ENCODE data around the gene KRT83.

The KRT83 gene

DNA sequence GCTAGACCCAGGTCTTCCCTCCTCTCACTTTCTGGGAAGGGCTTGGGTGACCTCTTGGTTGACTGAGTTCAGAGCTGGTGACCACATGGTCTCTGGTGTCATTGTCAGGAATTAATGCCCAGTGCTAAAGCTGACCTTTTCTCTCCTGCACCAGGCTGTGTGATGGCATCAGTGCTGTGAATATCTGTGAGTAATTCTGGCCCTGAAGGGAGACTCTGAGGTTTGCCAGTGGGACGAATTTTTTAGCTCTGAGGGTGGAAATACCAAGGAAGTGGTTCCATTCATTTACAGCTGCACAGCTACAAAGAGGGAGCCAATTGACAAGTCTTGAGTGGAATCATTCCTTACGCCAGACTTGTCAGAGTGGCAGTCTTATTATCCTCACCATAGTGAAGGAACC, 53.0 kb downstream of the KRT83 start:
- Histone ChIP-seq H3K79me2 (ENCODE audit: control insufficient read depth, low read length) (no peaks in the 10 kb centered on the region), H3K9me3 (ENCODE audit: control insufficient read depth, insufficient read depth, low read length) (no peaks in the 10 kb centered on the region), H4K20me1 (ENCODE audit: control insufficient read depth, insufficient read depth, low read depth, low read length) (no peaks in the 10 kb centered on the region), H3K27ac (ENCODE audit: low read depth, low read length) (no peak overlapping the region), H3K4me2 (ENCODE audit: low read length) (no peak overlapping the region), H3K4me1 (ENCODE audit: control insufficient read depth, low read length) (no peaks in the 10 kb centered on the region), H3K9me2 (replicated peaks; ENCODE audit: control insufficient read depth, low read length) (no peaks in the 10 kb centered on the region), H3K4me3 (ENCODE audit: low read length) (no peak overlapping the region), H3F3A (ENCODE audit: control insufficient read depth, insufficient read depth) (no peaks in the 10 kb centered on the region), H3K27me3 (ENCODE audit: control insufficient read depth, low read length) (0 out of 2 replicates have a peak, but pooled peaks cover 4% of the 10 kb centered on the region), H3K36me3 (ENCODE audit: control insufficient read depth, low read length) (no peaks in the 10 kb centered on the region)
- TF ChIP-seq EZH2phosphoT487 (IDR thresholded peaks at IDR 0.05; ENCODE audit: borderline replicate concordance, low read length): no peak

GRCh38 chr12:52267699-52268098, 53.5 kb downstream of the KRT83 start:
- H3K4me1 ChIP-seq (ENCODE audit: control insufficient read depth, low read length): no peaks in the 10 kb centered on the region
- TF ChIP-seq, protein P1, sequence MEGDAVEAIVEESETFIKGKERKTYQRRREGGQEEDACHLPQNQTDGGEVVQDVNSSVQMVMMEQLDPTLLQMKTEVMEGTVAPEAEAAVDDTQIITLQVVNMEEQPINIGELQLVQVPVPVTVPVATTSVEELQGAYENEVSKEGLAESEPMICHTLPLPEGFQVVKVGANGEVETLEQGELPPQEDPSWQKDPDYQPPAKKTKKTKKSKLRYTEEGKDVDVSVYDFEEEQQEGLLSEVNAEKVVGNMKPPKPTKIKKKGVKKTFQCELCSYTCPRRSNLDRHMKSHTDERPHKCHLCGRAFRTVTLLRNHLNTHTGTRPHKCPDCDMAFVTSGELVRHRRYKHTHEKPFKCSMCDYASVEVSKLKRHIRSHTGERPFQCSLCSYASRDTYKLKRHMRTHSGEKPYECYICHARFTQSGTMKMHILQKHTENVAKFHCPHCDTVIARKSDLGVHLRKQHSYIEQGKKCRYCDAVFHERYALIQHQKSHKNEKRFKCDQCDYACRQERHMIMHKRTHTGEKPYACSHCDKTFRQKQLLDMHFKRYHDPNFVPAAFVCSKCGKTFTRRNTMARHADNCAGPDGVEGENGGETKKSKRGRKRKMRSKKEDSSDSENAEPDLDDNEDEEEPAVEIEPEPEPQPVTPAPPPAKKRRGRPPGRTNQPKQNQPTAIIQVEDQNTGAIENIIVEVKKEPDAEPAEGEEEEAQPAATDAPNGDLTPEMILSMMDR (IDR thresholded peaks at IDR 0.05; ENCODE audit: low read depth, low read length, poor library complexity, severe bottlenecking): no peak
- H3K27me3 ChIP-seq (ENCODE audit: control insufficient read depth, low read length): 0 out of 2 replicates have a peak, but pooled peaks cover 4% of the 10 kb centered on the region

DNA sequence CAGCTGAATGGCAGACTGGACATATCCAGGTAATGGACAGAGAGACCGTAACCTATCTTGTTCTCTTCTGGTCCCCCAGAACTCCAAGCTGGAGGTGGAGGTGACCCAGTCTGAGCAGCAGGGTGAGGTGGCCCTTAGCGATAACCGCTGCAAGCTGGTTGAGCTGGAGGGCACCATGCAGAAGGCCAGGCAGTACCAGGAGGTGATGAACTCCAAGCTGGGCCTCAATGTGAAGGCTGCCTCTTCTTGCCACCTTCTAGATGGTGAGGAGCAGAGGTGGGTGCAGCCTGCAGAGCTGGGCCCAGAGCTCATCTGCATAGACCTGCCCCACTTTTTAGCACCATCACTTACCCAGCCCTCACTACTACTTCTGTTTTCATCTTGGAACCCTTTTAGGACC, 53.9 kb downstream of the KRT83 start:
- no peak overlapping the region for H3K4me3 ChIP-seq (ENCODE audit: low read length)
- no peak overlapping the region for H3K4me2 ChIP-seq (ENCODE audit: low read length)
- no peaks in the 10 kb centered on the region for H3K79me2 ChIP-seq (ENCODE audit: control insufficient read depth, low read length)
- H3K4me1 ChIP-seq (ENCODE audit: control insufficient read depth, low read length): no peaks in the 10 kb centered on the region
- no peaks in the 10 kb centered on the region for H4K20me1 ChIP-seq (ENCODE audit: control insufficient read depth, insufficient read depth, low read depth, low read length)
- no peaks in the 10 kb centered on the region for H3K9me2 ChIP-seq (replicated peaks; ENCODE audit: control insufficient read depth, low read length)
- TF ChIP-seq, protein P1 (IDR thresholded peaks at IDR 0.05; ENCODE audit: low read depth, low read length, poor library complexity, severe bottlenecking): no peak
- TF ChIP-seq EZH2phosphoT487 (IDR thresholded peaks at IDR 0.05; ENCODE audit: borderline replicate concordance, low read length): no peak
- 0 out of 2 replicates have a peak, but pooled peaks cover 4% of the 10 kb centered on the region for H3K27me3 ChIP-seq (ENCODE audit: control insufficient read depth, low read length)
- no peaks in the 10 kb centered on the region for H3K9me3 ChIP-seq (ENCODE audit: control insufficient read depth, insufficient read depth, low read length)
- no peaks in the 10 kb centered on the region for H3K36me3 ChIP-seq (ENCODE audit: control insufficient read depth, low read length)
- no peak overlapping the region for H3K27ac ChIP-seq (ENCODE audit: low read depth, low read length)
- no peaks in the 10 kb centered on the region for H3F3A ChIP-seq (ENCODE audit: control insufficient read depth, insufficient read depth)

More at GRCh38 chr12:52267699-52268098, 53.5 kb downstream of the KRT83 start:
- no peaks in the 10 kb centered on the region for H3K9me2 ChIP-seq (replicated peaks; ENCODE audit: control insufficient read depth, low read length)
- H4K20me1 ChIP-seq (ENCODE audit: control insufficient read depth, insufficient read depth, low read depth, low read length): no peaks in the 10 kb centered on the region
- no peak overlapping the region for H3K4me3 ChIP-seq (ENCODE audit: low read length)
- no peaks in the 10 kb centered on the region for H3K79me2 ChIP-seq (ENCODE audit: control insufficient read depth, low read length)
- H3F3A ChIP-seq (ENCODE audit: control insufficient read depth, insufficient read depth): no peaks in the 10 kb centered on the region
- no peaks in the 10 kb centered on the region for H3K36me3 ChIP-seq (ENCODE audit: control insufficient read depth, low read length)
- H3K27ac ChIP-seq (ENCODE audit: low read depth, low read length): no peak overlapping the region
- no peaks in the 10 kb centered on the region for H3K9me3 ChIP-seq (ENCODE audit: control insufficient read depth, insufficient read depth, low read length)
- H3K4me2 ChIP-seq (ENCODE audit: low read length): no peak overlapping the region

GRCh38 chr12:52266514-52266913, 54.7 kb downstream of the KRT83 start:
- no peak overlapping the region for H3K4me2 ChIP-seq (ENCODE audit: low read length)
- no peaks in the 10 kb centered on the region for H3K9me2 ChIP-seq (replicated peaks; ENCODE audit: control insufficient read depth, low read length)
- H3K4me1 ChIP-seq (ENCODE audit: control insufficient read depth, low read length): no peaks in the 10 kb centered on the region
- H3F3A ChIP-seq (ENCODE audit: control insufficient read depth, insufficient read depth): no peaks in the 10 kb centered on the region
- no peak overlapping the region for H3K27ac ChIP-seq (ENCODE audit: low read depth, low read length)
- no peaks in the 10 kb centered on the region for H3K79me2 ChIP-seq (ENCODE audit: control insufficient read depth, low read length)
- no peaks in the 10 kb centered on the region for H3K36me3 ChIP-seq (ENCODE audit: control insufficient read depth, low read length)
- H4K20me1 ChIP-seq (ENCODE audit: control insufficient read depth, insufficient read depth, low read depth, low read length): no peaks in the 10 kb centered on the region
- no peak for TF ChIP-seq EZH2phosphoT487 (IDR thresholded peaks at IDR 0.05; ENCODE audit: borderline replicate concordance, low read length)
- TF ChIP-seq, protein P1 (IDR thresholded peaks at IDR 0.05; ENCODE audit: low read depth, low read length, poor library complexity, severe bottlenecking): no peak
- no peaks in the 10 kb centered on the region for H3K9me3 ChIP-seq (ENCODE audit: control insufficient read depth, insufficient read depth, low read length)
- H3K4me3 ChIP-seq (ENCODE audit: low read length): no peak overlapping the region
- H3K27me3 ChIP-seq (ENCODE audit: control insufficient read depth, low read length): peaks cover 4% of the 10 kb centered on the region; the same call in 1 of the 2 replicates

All from DOHH2 (cell line).